ENCODE measurements around the gene PRPF40A.

DNA sequence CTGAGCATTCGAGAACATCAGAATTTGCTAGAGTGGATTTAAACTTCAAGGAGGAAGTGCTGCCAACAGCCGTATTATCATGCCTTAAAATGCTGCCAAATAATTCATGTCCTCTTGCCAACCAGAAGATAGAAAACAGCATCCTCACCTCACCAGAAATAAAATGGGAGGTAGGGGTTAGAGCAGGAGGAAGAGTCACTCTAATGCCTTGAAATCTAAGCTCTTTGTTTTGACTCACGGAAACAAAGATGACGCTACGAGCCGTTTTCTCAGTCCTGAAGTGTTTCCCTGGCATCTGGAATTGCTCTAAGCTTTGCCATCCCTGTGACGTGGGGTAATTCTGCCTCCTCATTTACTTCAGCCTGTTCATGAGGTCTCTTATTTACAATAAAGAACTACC lies 97.1 kb downstream of the PRPF40A start:
- TF ChIP-seq, protein P1, sequence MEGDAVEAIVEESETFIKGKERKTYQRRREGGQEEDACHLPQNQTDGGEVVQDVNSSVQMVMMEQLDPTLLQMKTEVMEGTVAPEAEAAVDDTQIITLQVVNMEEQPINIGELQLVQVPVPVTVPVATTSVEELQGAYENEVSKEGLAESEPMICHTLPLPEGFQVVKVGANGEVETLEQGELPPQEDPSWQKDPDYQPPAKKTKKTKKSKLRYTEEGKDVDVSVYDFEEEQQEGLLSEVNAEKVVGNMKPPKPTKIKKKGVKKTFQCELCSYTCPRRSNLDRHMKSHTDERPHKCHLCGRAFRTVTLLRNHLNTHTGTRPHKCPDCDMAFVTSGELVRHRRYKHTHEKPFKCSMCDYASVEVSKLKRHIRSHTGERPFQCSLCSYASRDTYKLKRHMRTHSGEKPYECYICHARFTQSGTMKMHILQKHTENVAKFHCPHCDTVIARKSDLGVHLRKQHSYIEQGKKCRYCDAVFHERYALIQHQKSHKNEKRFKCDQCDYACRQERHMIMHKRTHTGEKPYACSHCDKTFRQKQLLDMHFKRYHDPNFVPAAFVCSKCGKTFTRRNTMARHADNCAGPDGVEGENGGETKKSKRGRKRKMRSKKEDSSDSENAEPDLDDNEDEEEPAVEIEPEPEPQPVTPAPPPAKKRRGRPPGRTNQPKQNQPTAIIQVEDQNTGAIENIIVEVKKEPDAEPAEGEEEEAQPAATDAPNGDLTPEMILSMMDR (IDR thresholded peaks at IDR 0.05) = no peak
- TF ChIP-seq POLR2A (IDR thresholded peaks at IDR 0.05) = no peak
